DOHH2 (cell line): ENCODE measurements around the gene CCNE1.
"Not testable (repeated sequence)": the region's sequence is repeated elsewhere in the genome, so short reads cannot be mapped to it uniquely, and the experiment has no call there.

Experiments
- H3F3A ChIP-seq: fragments of 200-600 bp; sonication (generic), shearing (Covaris generic); 2 replicates; pipeline ENCODE4 v1.6.0; 2016; ENCODE audit warnings: antibody characterized with exemption, mild to moderate bottlenecking; ENCODE audit not compliant: control insufficient read depth, insufficient read depth
- H3K27ac ChIP-seq: fragments of 200-600 bp; sonication (generic); 2 replicates; pipeline ENCODE4 v1.5.1; 2014; ENCODE audit warnings: low read depth, mild to moderate bottlenecking, low read length, moderate library complexity
- H3K27me3 ChIP-seq: fragments of 200-600 bp; sonication (generic); 2 replicates; pipeline ENCODE4 v1.6.1; 2014; ENCODE audit warnings: mild to moderate bottlenecking, low read length, mixed read lengths; ENCODE audit not compliant: control insufficient read depth
- H3K36me3 ChIP-seq: fragments of 200-600 bp; sonication (generic); 2 replicates; pipeline ENCODE4 v1.6.1; 2014; ENCODE audit warnings: mild to moderate bottlenecking, low read length, moderate library complexity, mixed read lengths; ENCODE audit not compliant: control insufficient read depth
- H3K4me1 ChIP-seq: fragments of 200-600 bp; sonication (generic); 2 replicates; pipeline ENCODE4 v1.6.1; 2014; ENCODE audit warnings: mild to moderate bottlenecking, low read length, mixed read lengths; ENCODE audit not compliant: control insufficient read depth
- H3K4me2 ChIP-seq: fragments of 200-600 bp; sonication (generic); 2 replicates; pipeline ENCODE4 v1.6.0; 2014; ENCODE audit warnings: mild to moderate bottlenecking, low read length, moderate library complexity
- H3K4me3 ChIP-seq: fragments of 200-600 bp; sonication (generic); 2 replicates; pipeline ENCODE4 v1.5.1; 2014; ENCODE audit warnings: mild to moderate bottlenecking, low read length, mixed read lengths
- H3K79me2 ChIP-seq: fragments of 200-600 bp; sonication (generic); 2 replicates; pipeline ENCODE4 v1.6.1; 2014; ENCODE audit warnings: mild to moderate bottlenecking, low read length, mixed read lengths; ENCODE audit not compliant: control insufficient read depth
- H3K9me2 ChIP-seq: fragments of 200-600 bp; sonication (generic); replicated peaks from 2 replicates; pipeline ENCODE4 v1.6.1; 2014; ENCODE audit warnings: mild to moderate bottlenecking, low read length, mixed read lengths; ENCODE audit not compliant: control insufficient read depth
- H3K9me3 ChIP-seq: fragments of 200-600 bp; sonication (generic); 2 replicates; pipeline ENCODE4 v1.6.1; 2014; ENCODE audit warnings: antibody characterized with exemption, low read length, mixed read lengths; ENCODE audit not compliant: control insufficient read depth, insufficient read depth
- H4K20me1 ChIP-seq: fragments of 200-600 bp; sonication (generic); 2 replicates; pipeline ENCODE4 v1.6.0; 2014; ENCODE audit warnings: low read depth, mild to moderate bottlenecking, antibody characterized with exemption, low read length, moderate library complexity; ENCODE audit not compliant: control insufficient read depth, insufficient read depth
- CTCF ChIP-seq: fragments of 200-600 bp; sonication (generic); IDR thresholded peaks from one replicate; pipeline ENCODE4 v1.5.1; 2014; ENCODE audit warnings: antibody characterized with exemption, mild to moderate bottlenecking, low read depth, low read length; ENCODE audit not compliant: poor library complexity, severe bottlenecking
- EZH2phosphoT487 ChIP-seq: fragments of 200-600 bp; sonication (generic); IDR thresholded peaks from 2 replicates; pipeline ENCODE4 v1.6.1; 2017; ENCODE audit warnings: borderline replicate concordance, mild to moderate bottlenecking, antibody characterized with exemption, low read length, moderate library complexity, mixed read lengths

Gene CCNE1

GRCh38 chr19:29793116-29793727 lies 18.6 kb upstream of the CCNE1 start:
- Histone ChIP-seq H3K79me2 (no peaks in the 10 kb centered on the region), H3K4me1 (no peaks in the 10 kb centered on the region), H3K9me2 (no peaks in the 10 kb centered on the region), H3F3A (no peaks in the 10 kb centered on the region), H3K36me3 (no peaks in the 10 kb centered on the region), H3K27ac (no peak overlapping the region), H4K20me1 (no peaks in the 10 kb centered on the region), H3K27me3 (no peaks in the 10 kb centered on the region; the same call in 1 of the 2 replicates), H3K4me3 (no peak overlapping the region), H3K9me3 (no peaks in the 10 kb centered on the region), H3K4me2 (no peak overlapping the region)
- TF ChIP-seq CTCF (no peak), EZH2phosphoT487 (no peak)

GRCh38 chr19:29794490-29794889 lies 17.3 kb upstream of the CCNE1 start:
- not testable (repeated sequence) for H4K20me1 ChIP-seq, H3F3A ChIP-seq, H3K27me3 ChIP-seq, H3K27ac ChIP-seq, H3K9me2 ChIP-seq, H3K4me2 ChIP-seq, H3K4me1 ChIP-seq, H3K79me2 ChIP-seq, H3K36me3 ChIP-seq, H3K9me3 ChIP-seq, H3K4me3 ChIP-seq

- no peaks in the 10 kb centered on the region for H3F3A ChIP-seq
- H4K20me1 ChIP-seq = no peaks in the 10 kb centered on the region
- no peak overlapping the region for H3K27ac ChIP-seq
- H3K9me2 ChIP-seq = no peaks in the 10 kb centered on the region
- H3K9me3 ChIP-seq = no peaks in the 10 kb centered on the region
- H3K4me3 ChIP-seq = no peak overlapping the region
- H3K4me1 ChIP-seq = no peaks in the 10 kb centered on the region
- TF ChIP-seq CTCF = no peak
- no peak for TF ChIP-seq EZH2phosphoT487
- H3K27me3 ChIP-seq = no peaks in the 10 kb centered on the region; the same call in 1 of the 2 replicates
- H3K4me2 ChIP-seq = no peak overlapping the region
- H3K36me3 ChIP-seq = no peaks in the 10 kb centered on the region
- H3K79me2 ChIP-seq = no peaks in the 10 kb centered on the region
These were observed 16.2 kb upstream of the CCNE1 start for GRCh38 chr19:29795461-29796172.

- Histone ChIP-seq H3K36me3 (no peaks in the 10 kb centered on the region), H3K4me3 (no peak overlapping the region), H3K27ac (no peak overlapping the region), H3K9me2 (no peaks in the 10 kb centered on the region), H4K20me1 (no peaks in the 10 kb centered on the region), H3K4me2 (no peak overlapping the region), H3K79me2 (no peaks in the 10 kb centered on the region), H3F3A (no peaks in the 10 kb centered on the region), H3K4me1 (no peaks in the 10 kb centered on the region), H3K27me3 (no peaks in the 10 kb centered on the region; the same call in 1 of the 2 replicates), H3K9me3 (no peaks in the 10 kb centered on the region)
- TF ChIP-seq EZH2phosphoT487 (no peak), CTCF (no peak)
These were observed 15.6 kb upstream of the CCNE1 start for GRCh38 chr19:29796173-29796573.
